Measurements from ENCODE around the gene NUCKS1. TPM values are rescaled to one million over a fixed set of nuclear protein-coding genes. Genes with fewer than 3 reads are reported as not detected.

The NUCKS1 gene
- polyA plus RNA-seq, 3 donors, result 4.2 to 4.9 (median 4.2) TPM

GRCh38 chr1:205766570-205766969, 16.6 kb upstream of the NUCKS1 start:
- H3K36me3 Mint-ChIP-seq, result peaks cover 48 to 59% of the 10 kb centered on the region in 2 donors
- DNase-seq, result no peak
- no peaks in the 10 kb centered on the region for H3K9me3 Mint-ChIP-seq
- H3K79me2 ChIP-seq (ENCODE audit: insufficient read depth, low read length), result no peaks in the 10 kb centered on the region
- H3K4me3 Mint-ChIP-seq, result no peak overlapping the region
- H3K4me1 ChIP-seq (ENCODE audit: control insufficient read depth in 1 of 2, insufficient read depth in 2 of 2, low read length in 2 of 2), result no peaks in the 10 kb centered on the region
- H3K9ac ChIP-seq (ENCODE audit: insufficient read depth, low read length, poor library complexity, severe bottlenecking), result no peak overlapping the region
- H3K36me3 ChIP-seq (replicated peaks in 1 of 2; ENCODE audit: control insufficient read depth in 1 of 2, insufficient read depth in 2 of 2, low read length in 2 of 2), result peaks cover 23 to 55% of the 10 kb centered on the region in 2 donors
- peaks cover 0 to 2% (median 0%) of the 10 kb centered on the region in 3 donors for H3K27me3 Mint-ChIP-seq (ENCODE audit: low read depth in 3 of 3)
- H3K27ac ChIP-seq (ENCODE audit: low read depth in 1 of 2, low read length in 2 of 2), result no peak overlapping the region
- H2AFZ ChIP-seq (ENCODE audit: insufficient read depth, low read depth, low read length, poor library complexity, severe bottlenecking), result no peak overlapping the region
- no CpG with 5 or more reads among the region's 3 CpGs for WGBS (ENCODE audit: insufficient coverage)
- no peaks in the 10 kb centered on the region for H4K20me1 ChIP-seq (ENCODE audit: insufficient read depth, low read length)
- H3K9me3 ChIP-seq (replicated peaks in 1 of 2; ENCODE audit: control insufficient read depth in 1 of 2, insufficient read depth in 1 of 2, low read length in 2 of 2), result no peaks in the 10 kb centered on the region
- no peak overlapping the region for H3K4me3 ChIP-seq (replicated peaks in 1 of 3; ENCODE audit: low read depth in 2 of 3, low read length in 3 of 3)
- H3K27ac Mint-ChIP-seq, result peak overlapping the region in 1 of 7 donors; percentile 8
- no peak for TF ChIP-seq CTCF (IDR thresholded peaks at IDR 0.05)
- H3K4me2 ChIP-seq (replicated peaks; ENCODE audit: extremely low read depth, low read length, poor library complexity, severe bottlenecking), result no peak overlapping the region
- intact Hi-C loops (cut with micrococcal nuclease), result no loop called here
- H3K4me1 Mint-ChIP-seq, result peaks cover under 1% of the 10 kb centered on the region
- no peaks in the 10 kb centered on the region for H3K27me3 ChIP-seq (ENCODE audit: control insufficient read depth in 2 of 2, insufficient read depth in 2 of 2, low read length in 2 of 2)

- H3K4me3 ChIP-seq (replicated peaks in 1 of 3; ENCODE audit: low read depth in 2 of 3, low read length in 3 of 3), result no peak overlapping the region
- Mint-ChIP-seq H3K9me3 (no peaks in the 10 kb centered on the region), H3K27me3 (ENCODE audit: low read depth in 3 of 3) (no peaks in the 10 kb centered on the region), H3K4me3 (no peak overlapping the region), H3K27ac (peak overlapping the region in 1 of 7 donors; percentile 8), H3K4me1 (no peaks in the 10 kb centered on the region), H3K36me3 (peaks cover 44 to 59% of the 10 kb centered on the region in 2 donors)
- 100% methylated on average over 2 of the region's 5 CpGs for WGBS (ENCODE audit: insufficient coverage)
- H4K20me1 ChIP-seq (ENCODE audit: insufficient read depth, low read length), result no peaks in the 10 kb centered on the region
- no peak for DNase-seq
- intact Hi-C loops (cut with micrococcal nuclease), result no loop called here
- no peaks in the 10 kb centered on the region for H3K9me3 ChIP-seq (replicated peaks in 1 of 2; ENCODE audit: control insufficient read depth in 1 of 2, insufficient read depth in 1 of 2, low read length in 2 of 2)
- no peaks in the 10 kb centered on the region for H3K27me3 ChIP-seq (ENCODE audit: control insufficient read depth in 2 of 2, insufficient read depth in 2 of 2, low read length in 2 of 2)
- peaks cover 23 to 50% of the 10 kb centered on the region in 2 donors for H3K36me3 ChIP-seq (replicated peaks in 1 of 2; ENCODE audit: control insufficient read depth in 1 of 2, insufficient read depth in 2 of 2, low read length in 2 of 2)
- no peaks in the 10 kb centered on the region for H3K79me2 ChIP-seq (ENCODE audit: insufficient read depth, low read length)
- H2AFZ ChIP-seq (ENCODE audit: insufficient read depth, low read depth, low read length, poor library complexity, severe bottlenecking), result no peak overlapping the region
- H3K9ac ChIP-seq (ENCODE audit: insufficient read depth, low read length, poor library complexity, severe bottlenecking), result no peak overlapping the region
- H3K4me2 ChIP-seq (replicated peaks; ENCODE audit: extremely low read depth, low read length, poor library complexity, severe bottlenecking), result no peak overlapping the region
- TF ChIP-seq CTCF (IDR thresholded peaks at IDR 0.05), result no peak
- no peak overlapping the region for H3K27ac ChIP-seq (ENCODE audit: low read depth in 1 of 2, low read length in 2 of 2)
- no peaks in the 10 kb centered on the region for H3K4me1 ChIP-seq (ENCODE audit: control insufficient read depth in 1 of 2, insufficient read depth in 2 of 2, low read length in 2 of 2)
These were observed 16.1 kb upstream of the NUCKS1 start for GRCh38 chr1:205766038-205766437.
